MM.1S (cell line): ENCODE data around the gene POLG.

Experiments
- DNase-seq: peaks from one replicate; pipeline ENCODE4 v3.0.0-alpha.2; 2015
- H2AFZ ChIP-seq: fragments of 300-600 bp; sonication (generic); 2 replicates; pipeline ENCODE4 v1.6.0; 2016; ENCODE audit warnings: antibody characterized with exemption, low read length
- H3F3A ChIP-seq: fragments of 300-600 bp; sonication (generic); 2 replicates; pipeline ENCODE4 v1.6.1; 2016; ENCODE audit warnings: mild to moderate bottlenecking, antibody characterized with exemption, low read length, moderate library complexity, mixed read lengths; ENCODE audit not compliant: insufficient read depth
- H3K27ac ChIP-seq: fragments of 300-600 bp; sonication (generic); 2 replicates; pipeline ENCODE4 v1.5.1; 2016; ENCODE audit warnings: mild to moderate bottlenecking, low read length
- H3K27me3 ChIP-seq: fragments of 300-600 bp; sonication (generic); replicated peaks from 2 replicates; pipeline ENCODE4 v1.6.0; 2016; ENCODE audit warnings: low read length; ENCODE audit not compliant: insufficient read depth
- H3K36me3 ChIP-seq: fragments of 300-600 bp; sonication (generic); replicated peaks from 2 replicates; pipeline ENCODE4 v1.6.1; 2016; ENCODE audit warnings: mild to moderate bottlenecking, low read length, mixed read lengths; ENCODE audit not compliant: insufficient read depth
- H3K4me1 ChIP-seq: fragments of 300-600 bp; sonication (generic); 2 replicates; pipeline ENCODE4 v1.6.1; 2016; ENCODE audit warnings: low read length, mixed read lengths
- H3K4me2 ChIP-seq: fragments of 300-600 bp; sonication (generic); 2 replicates; pipeline ENCODE4 v1.6.0; 2016; ENCODE audit warnings: low read depth, low read length
- H3K4me3 ChIP-seq: fragments of 300-600 bp; sonication (generic); 2 replicates; pipeline ENCODE4 v1.5.1; 2016; ENCODE audit warnings: low read length, mixed read lengths
- H3K79me2 ChIP-seq: fragments of 300-600 bp; sonication (generic); 2 replicates; pipeline ENCODE4 v1.6.1; 2016; ENCODE audit warnings: mixed run types, low read length, mixed read lengths
- H3K9ac ChIP-seq: fragments of 300-600 bp; sonication (generic); 2 replicates; pipeline ENCODE4 v1.6.1; 2016; ENCODE audit warnings: low read length, mixed read lengths
- H3K9me2 ChIP-seq: fragments of 300-600 bp; sonication (generic); replicated peaks from 2 replicates; pipeline ENCODE4 v1.6.1; 2016; ENCODE audit warnings: mild to moderate bottlenecking, low read length, mixed read lengths; ENCODE audit not compliant: insufficient read depth
- H3K9me3 ChIP-seq: fragments of 300-600 bp; sonication (generic); replicated peaks from 2 replicates; pipeline ENCODE4 v1.6.1; 2016; ENCODE audit warnings: mild to moderate bottlenecking, low read length, mixed read lengths; ENCODE audit not compliant: insufficient read depth
- H4K20me1 ChIP-seq: fragments of 300-600 bp; sonication (generic); 2 replicates; pipeline ENCODE4 v1.6.1; 2016; ENCODE audit warnings: mild to moderate bottlenecking, low read length, moderate library complexity, mixed read lengths; ENCODE audit not compliant: insufficient read depth
- EZH2 ChIP-seq: fragments of 300-600 bp; sonication (generic); optimal IDR thresholded peaks from 2 replicates; pipeline ENCODE3; 2017; ENCODE audit warnings: low read depth, mild to moderate bottlenecking, antibody characterized with exemption, low read length, mixed read lengths
- EZH2phosphoT487 ChIP-seq: fragments of 300-600 bp; sonication (generic); IDR thresholded peaks from 2 replicates; pipeline ENCODE4 v1.6.1; 2018; ENCODE audit warnings: antibody characterized with exemption, low read length
- TF ChIP-seq, protein P1 (sequence below): fragments of 300-600 bp; sonication (generic); IDR thresholded peaks from 2 replicates; pipeline ENCODE4 v1.5.1; 2016; ENCODE audit warnings: antibody characterized with exemption, low read length, mixed read lengths

POLG gene

DNA sequence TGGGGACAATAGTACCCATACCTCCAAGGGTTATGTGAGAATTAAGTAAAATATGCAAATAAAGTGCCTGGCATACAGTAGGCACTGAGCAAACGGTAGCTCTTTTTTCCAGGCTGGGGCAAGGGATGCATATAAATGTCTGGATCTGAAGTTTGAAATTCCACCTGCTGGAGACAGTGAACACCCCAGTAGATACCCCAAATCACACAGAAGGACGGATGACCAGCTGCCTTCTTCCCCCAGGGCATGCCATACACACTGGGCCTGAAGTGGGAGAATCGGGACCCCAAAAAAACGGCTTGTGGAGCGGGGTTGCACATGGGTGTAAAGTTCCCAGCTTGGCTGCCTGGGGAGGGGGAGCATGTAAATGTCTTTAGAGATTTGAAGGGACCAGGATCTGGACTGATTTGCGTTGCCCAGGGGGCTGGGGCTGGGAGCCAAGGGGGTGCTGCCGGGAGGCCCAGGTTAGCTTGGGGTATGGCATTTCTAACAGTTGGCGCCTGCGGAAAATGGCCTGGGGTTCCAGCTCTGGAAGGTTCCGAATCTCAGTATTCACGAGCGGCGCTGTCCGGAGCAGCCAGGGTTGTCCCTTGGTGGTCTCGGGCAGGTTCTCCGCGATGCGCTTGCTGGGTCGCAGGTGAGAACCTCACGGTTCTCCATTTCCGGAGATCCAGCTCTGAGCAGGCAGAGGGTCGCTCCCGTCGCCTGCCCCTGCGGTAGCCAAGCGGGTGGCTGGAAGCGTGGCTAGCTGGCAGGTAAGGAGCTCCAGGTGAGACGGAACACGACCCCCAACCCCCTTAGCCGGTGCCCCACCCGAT is 42.6 kb upstream of the POLG start:
- no peaks in the 10 kb centered on the region for H3K4me1 ChIP-seq
- H3K9ac ChIP-seq: no peak overlapping the region
- no peak overlapping the region for H3K4me2 ChIP-seq
- DNase-seq: no peak
- no peaks in the 10 kb centered on the region for H3K9me2 ChIP-seq
- no peak for TF ChIP-seq EZH2
- TF ChIP-seq, protein P1, sequence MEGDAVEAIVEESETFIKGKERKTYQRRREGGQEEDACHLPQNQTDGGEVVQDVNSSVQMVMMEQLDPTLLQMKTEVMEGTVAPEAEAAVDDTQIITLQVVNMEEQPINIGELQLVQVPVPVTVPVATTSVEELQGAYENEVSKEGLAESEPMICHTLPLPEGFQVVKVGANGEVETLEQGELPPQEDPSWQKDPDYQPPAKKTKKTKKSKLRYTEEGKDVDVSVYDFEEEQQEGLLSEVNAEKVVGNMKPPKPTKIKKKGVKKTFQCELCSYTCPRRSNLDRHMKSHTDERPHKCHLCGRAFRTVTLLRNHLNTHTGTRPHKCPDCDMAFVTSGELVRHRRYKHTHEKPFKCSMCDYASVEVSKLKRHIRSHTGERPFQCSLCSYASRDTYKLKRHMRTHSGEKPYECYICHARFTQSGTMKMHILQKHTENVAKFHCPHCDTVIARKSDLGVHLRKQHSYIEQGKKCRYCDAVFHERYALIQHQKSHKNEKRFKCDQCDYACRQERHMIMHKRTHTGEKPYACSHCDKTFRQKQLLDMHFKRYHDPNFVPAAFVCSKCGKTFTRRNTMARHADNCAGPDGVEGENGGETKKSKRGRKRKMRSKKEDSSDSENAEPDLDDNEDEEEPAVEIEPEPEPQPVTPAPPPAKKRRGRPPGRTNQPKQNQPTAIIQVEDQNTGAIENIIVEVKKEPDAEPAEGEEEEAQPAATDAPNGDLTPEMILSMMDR: no peak
- TF ChIP-seq EZH2phosphoT487: no peak
- H3K36me3 ChIP-seq: no peaks in the 10 kb centered on the region
- no peaks in the 10 kb centered on the region for H3K9me3 ChIP-seq
- no peak overlapping the region for H2AFZ ChIP-seq
- no peaks in the 10 kb centered on the region for H3F3A ChIP-seq
- H3K27ac ChIP-seq: no peak overlapping the region
- no peaks in the 10 kb centered on the region for H3K79me2 ChIP-seq
- H3K27me3 ChIP-seq: peaks cover 95% of the 10 kb centered on the region
- no peak overlapping the region for H3K4me3 ChIP-seq
- no peaks in the 10 kb centered on the region for H4K20me1 ChIP-seq

DNA sequence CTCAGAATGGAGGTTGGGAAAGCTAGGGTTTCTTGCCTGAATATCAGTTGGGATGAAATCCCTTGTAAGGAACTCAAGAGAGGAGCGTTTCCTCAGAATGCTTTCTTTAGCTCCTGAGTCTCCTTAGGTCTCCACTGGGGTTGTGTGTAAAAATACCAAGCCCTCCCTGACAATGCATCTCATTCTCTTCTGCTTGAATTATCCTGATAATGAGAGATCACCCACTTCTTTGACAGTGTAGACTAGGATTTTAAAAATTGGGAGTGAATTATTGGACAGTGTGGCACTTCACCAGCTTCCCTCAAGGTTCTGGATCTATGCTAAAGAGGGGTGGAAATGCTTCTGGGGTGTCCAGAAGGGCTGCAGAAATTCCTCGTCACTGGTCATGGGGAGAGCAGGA is 41.8 kb upstream of the POLG start:
- Histone ChIP-seq H3K79me2 (no peaks in the 10 kb centered on the region), H3K4me2 (no peak overlapping the region), H3K27me3 (peaks cover 94% of the 10 kb centered on the region), H3K9me2 (no peaks in the 10 kb centered on the region), H3K4me3 (no peak overlapping the region), H4K20me1 (no peaks in the 10 kb centered on the region), H3F3A (no peaks in the 10 kb centered on the region), H3K9ac (no peak overlapping the region), H2AFZ (no peak overlapping the region), H3K9me3 (no peaks in the 10 kb centered on the region), H3K4me1 (no peaks in the 10 kb centered on the region), H3K27ac (no peak overlapping the region), H3K36me3 (no peaks in the 10 kb centered on the region)
- DNase-seq: no peak
- no peak for TF ChIP-seq EZH2phosphoT487
- no peak for TF ChIP-seq EZH2
- TF ChIP-seq, protein P1: no peak

DNA sequence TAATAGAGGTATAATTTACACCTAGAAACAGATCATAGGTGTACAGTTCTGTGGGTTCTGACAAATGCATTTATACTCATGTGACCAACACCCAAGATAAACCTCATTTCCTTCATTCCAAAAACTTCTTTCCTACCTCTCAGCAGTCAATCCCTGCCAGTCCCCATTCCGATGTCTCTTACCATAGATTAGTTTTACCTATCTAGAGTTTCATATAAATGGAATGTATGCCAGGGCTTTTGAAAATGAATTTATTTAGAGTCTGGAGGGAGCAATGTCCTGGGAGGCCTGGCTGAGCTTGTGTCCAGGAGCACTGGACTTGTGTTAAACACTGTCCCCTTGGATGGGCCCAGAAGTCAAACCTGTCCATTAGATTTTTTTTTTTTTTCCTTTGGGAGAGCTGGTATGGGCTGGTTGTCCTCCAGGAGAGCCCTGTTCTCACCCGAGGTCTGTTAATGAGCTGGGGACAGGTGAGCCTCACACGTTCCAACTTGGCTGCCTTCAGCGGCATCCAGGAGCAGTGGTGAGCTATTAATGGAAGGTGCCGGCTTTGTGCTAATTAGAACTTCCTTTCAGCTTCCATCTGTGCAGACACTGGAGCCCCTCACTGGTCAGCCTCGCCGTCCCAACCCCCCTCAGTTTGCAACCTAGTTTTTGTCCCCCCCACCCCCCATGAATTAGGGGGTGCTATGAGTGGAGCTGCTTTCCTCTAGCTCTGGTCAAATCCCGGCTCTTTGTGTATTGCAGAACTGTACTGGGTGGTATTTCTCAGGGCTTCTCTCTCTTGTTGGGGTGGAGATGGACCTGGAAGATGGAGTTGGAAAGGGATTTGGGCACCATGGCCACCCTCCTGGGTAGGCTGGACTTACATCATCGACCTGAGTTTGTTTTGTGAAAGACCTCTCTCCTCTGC is 40.7 kb upstream of the POLG start:
- H2AFZ ChIP-seq: no peak overlapping the region
- no peaks in the 10 kb centered on the region for H3K4me1 ChIP-seq
- DNase-seq: no peak
- H3K36me3 ChIP-seq: no peaks in the 10 kb centered on the region
- TF ChIP-seq EZH2phosphoT487 (no peak), EZH2 (no peak)
- TF ChIP-seq, protein P1: no peak
- no peaks in the 10 kb centered on the region for H3K79me2 ChIP-seq
- no peaks in the 10 kb centered on the region for H3K9me3 ChIP-seq
- H3K27me3 ChIP-seq: peaks cover 93% of the 10 kb centered on the region
- no peak overlapping the region for H3K4me2 ChIP-seq
- no peak overlapping the region for H3K4me3 ChIP-seq
- no peak overlapping the region for H3K27ac ChIP-seq
- no peaks in the 10 kb centered on the region for H4K20me1 ChIP-seq
- H3K9ac ChIP-seq: no peak overlapping the region
- H3F3A ChIP-seq: no peaks in the 10 kb centered on the region
- no peaks in the 10 kb centered on the region for H3K9me2 ChIP-seq
